ENCODE results near the gene SYTL3.

SYTL3 gene

GRCh38 chr6:158609455-158610155, 40.2 kb upstream of the SYTL3 start:
- TF ChIP-seq, protein P1, sequence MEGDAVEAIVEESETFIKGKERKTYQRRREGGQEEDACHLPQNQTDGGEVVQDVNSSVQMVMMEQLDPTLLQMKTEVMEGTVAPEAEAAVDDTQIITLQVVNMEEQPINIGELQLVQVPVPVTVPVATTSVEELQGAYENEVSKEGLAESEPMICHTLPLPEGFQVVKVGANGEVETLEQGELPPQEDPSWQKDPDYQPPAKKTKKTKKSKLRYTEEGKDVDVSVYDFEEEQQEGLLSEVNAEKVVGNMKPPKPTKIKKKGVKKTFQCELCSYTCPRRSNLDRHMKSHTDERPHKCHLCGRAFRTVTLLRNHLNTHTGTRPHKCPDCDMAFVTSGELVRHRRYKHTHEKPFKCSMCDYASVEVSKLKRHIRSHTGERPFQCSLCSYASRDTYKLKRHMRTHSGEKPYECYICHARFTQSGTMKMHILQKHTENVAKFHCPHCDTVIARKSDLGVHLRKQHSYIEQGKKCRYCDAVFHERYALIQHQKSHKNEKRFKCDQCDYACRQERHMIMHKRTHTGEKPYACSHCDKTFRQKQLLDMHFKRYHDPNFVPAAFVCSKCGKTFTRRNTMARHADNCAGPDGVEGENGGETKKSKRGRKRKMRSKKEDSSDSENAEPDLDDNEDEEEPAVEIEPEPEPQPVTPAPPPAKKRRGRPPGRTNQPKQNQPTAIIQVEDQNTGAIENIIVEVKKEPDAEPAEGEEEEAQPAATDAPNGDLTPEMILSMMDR (IDR thresholded peaks at IDR 0.05) = no peak

DNA sequence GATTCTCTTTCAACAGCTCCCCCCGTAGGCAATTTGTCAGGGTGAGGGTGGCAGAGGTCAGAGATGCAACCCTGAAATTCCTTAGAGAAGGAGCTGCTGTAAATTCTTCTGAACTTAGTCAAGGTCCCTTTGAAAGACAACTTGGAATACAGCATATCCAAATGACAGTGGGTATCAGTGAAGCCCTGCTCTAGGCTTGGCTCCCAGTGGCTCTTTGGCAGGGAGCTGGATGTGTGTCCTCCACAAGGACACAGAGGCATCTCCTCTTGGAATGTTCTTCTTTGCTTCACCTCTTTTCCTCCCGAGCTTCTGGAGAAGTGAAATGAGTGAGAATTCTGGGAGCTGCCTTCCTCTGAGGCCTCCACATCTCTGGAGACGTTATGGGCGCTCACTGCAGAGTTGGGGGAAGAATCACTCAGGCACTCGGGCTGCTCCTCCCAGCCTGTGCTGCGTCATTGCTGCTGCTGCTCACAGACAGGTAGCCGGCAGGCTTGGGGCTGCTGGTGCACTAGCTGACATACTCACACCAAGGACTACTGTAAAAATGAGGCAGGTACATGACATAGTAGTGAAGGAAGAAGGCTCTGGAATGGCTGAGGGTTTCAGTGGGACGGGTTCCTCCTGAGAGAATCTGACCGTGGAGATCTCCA, 39.4 kb upstream of the SYTL3 start:
- TF ChIP-seq, protein P1 (IDR thresholded peaks at IDR 0.05) = no peak

- TF ChIP-seq, protein P1 (IDR thresholded peaks at IDR 0.05) = no peak
These were observed 38.8 kb upstream of the SYTL3 start for GRCh38 chr6:158611039-158611438.

- TF ChIP-seq, protein P1 (IDR thresholded peaks at IDR 0.05) = no peak
These were observed 38.1 kb upstream of the SYTL3 start for GRCh38 chr6:158611541-158612370.

GRCh38 chr6:158619922-158620801, 29.7 kb upstream of the SYTL3 start:
- TF ChIP-seq, protein P1 (IDR thresholded peaks at IDR 0.05) = no peak

DNA sequence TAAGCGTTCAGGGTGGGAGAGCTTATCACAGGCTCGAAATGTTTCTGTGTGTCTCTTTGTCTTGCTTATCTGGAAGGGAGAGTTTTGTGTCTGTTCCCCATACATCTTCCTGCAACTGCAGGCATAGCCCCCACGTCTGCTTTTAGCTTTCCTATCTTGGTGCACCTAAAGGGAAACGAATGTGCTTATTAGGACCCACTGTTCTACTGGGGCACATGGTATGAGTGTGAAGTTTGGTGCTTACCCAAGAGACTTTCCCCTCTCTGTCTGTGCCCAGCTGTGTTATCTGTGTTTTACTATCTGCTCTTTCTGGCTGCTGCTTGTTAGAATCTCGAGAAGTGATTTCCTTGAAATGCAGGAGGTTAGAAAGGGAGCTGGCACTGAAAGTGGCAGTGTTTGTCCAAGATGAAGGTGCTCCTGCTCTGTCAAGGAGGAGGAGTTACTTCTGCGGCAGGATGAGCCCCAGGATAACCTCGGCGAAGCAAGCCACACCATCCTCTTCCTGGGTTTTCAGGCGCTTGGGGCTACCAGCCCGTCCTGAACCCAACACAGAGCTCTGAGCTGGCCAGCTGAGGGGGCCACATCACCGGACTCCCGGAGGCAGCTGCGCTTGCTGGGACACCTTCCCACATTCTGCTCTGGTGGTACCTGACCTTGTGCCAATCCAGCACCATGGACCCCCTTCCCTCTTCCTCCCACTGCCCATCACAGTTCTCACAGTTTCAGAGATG, 28.7 kb upstream of the SYTL3 start:
- TF ChIP-seq, protein P1 (IDR thresholded peaks at IDR 0.05) = no peak
